Activated CD4-positive, alpha-beta T cell treated with anti-CD3 and anti-CD28 coated beads for 36 hours (primary cell): ENCODE data around the gene SLC26A1. TPM values are rescaled to one million over a fixed set of nuclear protein-coding genes. Genes with fewer than 3 reads are reported as not detected.

Source experiments
- ATAC-seq: fragments of 200-7000 bp; cut with Tn5 transposase; one replicate; pipeline ENCODE4 v1.10.0; 2021; ENCODE audit warnings: mild to moderate bottlenecking, moderate library complexity
- CTCF ChIA-PET: fragments of 350-600 bp; sonication (Branson Sonifier 250); formaldehyde crosslinking; loops from one replicate; lab custom pipeline; 2021; ENCODE audit warnings: antibody characterized with exemption; lab: Charles Lee
- POLR2A ChIA-PET: fragments of 350-600 bp; sonication (Branson Sonifier 250); formaldehyde crosslinking; loops from one replicate; lab custom pipeline; 2021; ENCODE audit warnings: antibody characterized with exemption, inconsistent platforms; lab: Charles Lee
- DNase-seq: peaks from one replicate; pipeline ENCODE4 v3.0.0-alpha.2; 2020
- H3K27ac Mint-ChIP-seq: one replicate; pipeline ENCODE4 v1.8.0; 2021; ENCODE audit warnings: mixed read lengths
- H3K27me3 Mint-ChIP-seq: one replicate; pipeline ENCODE4 v1.8.0; 2021; ENCODE audit warnings: mixed read lengths
- H3K36me3 Mint-ChIP-seq: one replicate; pipeline ENCODE4 v1.8.0; 2021; ENCODE audit warnings: low read depth, mixed read lengths
- H3K4me1 Mint-ChIP-seq: one replicate; pipeline ENCODE4 v1.8.0; 2021; ENCODE audit warnings: mixed read lengths
- H3K4me3 Mint-ChIP-seq: one replicate; pipeline ENCODE4 v1.8.0; 2021; ENCODE audit warnings: mild to moderate bottlenecking, moderate library complexity, mixed read lengths
- H3K9me3 Mint-ChIP-seq: one replicate; pipeline ENCODE4 v1.8.0; 2021; ENCODE audit warnings: low read depth, mixed read lengths
- intact Hi-C, 2 experiments: fragments of 100-400 bp; cut with DNase I in 1 of 2; cut with micrococcal nuclease in 1 of 2; formaldehyde crosslinking; loops; one replicate each; pipeline versions ENCODE4 v1.14.2 to v1.15.1; 2022 to 2024; cut with DNase I, micrococcal nuclease
- total RNA-seq, 2 experiments: library from RNA; stranded (reverse); gene quantifications; one replicate each; pipeline ENCODE4 v1.2.3, GENCODE V29; 2021

The SLC26A1 gene
- total RNA-seq, 2 experiments from 2014 or later: 0.21 to 0.43 TPM

GRCh38 chr4:1035510-1035909 lies 42.3 kb upstream of the SLC26A1 start:
- POLR2A ChIA-PET: no interaction called here
- no peaks in the 10 kb centered on the region for H3K27me3 Mint-ChIP-seq

GRCh38 chr4:1033840-1034551 lies 40.8 kb upstream of the SLC26A1 start:
- CTCF ChIA-PET: no interaction called here
- no peak for DNase-seq
- no peaks in the 10 kb centered on the region for H3K9me3 Mint-ChIP-seq
- H3K27ac Mint-ChIP-seq: no peak overlapping the region
- no peaks in the 10 kb centered on the region for H3K4me1 Mint-ChIP-seq
- H3K4me3 Mint-ChIP-seq: no peak overlapping the region
- H3K36me3 Mint-ChIP-seq: no peaks in the 10 kb centered on the region
- POLR2A ChIA-PET: no interaction called here
- intact Hi-C loops: no loop called here
- no peaks in the 10 kb centered on the region for H3K27me3 Mint-ChIP-seq
- ATAC-seq: no peak

More at GRCh38 chr4:1035510-1035909, 42.3 kb upstream of the SLC26A1 start:
- Mint-ChIP-seq H3K4me3 (no peak overlapping the region), H3K36me3 (no peaks in the 10 kb centered on the region), H3K4me1 (no peaks in the 10 kb centered on the region), H3K9me3 (no peaks in the 10 kb centered on the region), H3K27ac (no peak overlapping the region)
- intact Hi-C loops: no loop called here
- no peak for ATAC-seq
- CTCF ChIA-PET: no interaction called here
- no peak for DNase-seq

GRCh38 chr4:1032861-1033260 lies 39.7 kb upstream of the SLC26A1 start:
- no peaks in the 10 kb centered on the region for H3K9me3 Mint-ChIP-seq
- no peak overlapping the region for H3K4me3 Mint-ChIP-seq
- no peaks in the 10 kb centered on the region for H3K36me3 Mint-ChIP-seq
- DNase-seq (no peak), ATAC-seq (no peak)
- ChIA-PET CTCF (no interaction called here), POLR2A (no interaction called here)
- intact Hi-C loops: no loop called here
- no peaks in the 10 kb centered on the region for H3K27me3 Mint-ChIP-seq
- H3K4me1 Mint-ChIP-seq: no peaks in the 10 kb centered on the region
- H3K27ac Mint-ChIP-seq: no peak overlapping the region

- no peak overlapping the region for H3K4me3 Mint-ChIP-seq
- POLR2A ChIA-PET: no interaction called here
- no peaks in the 10 kb centered on the region for H3K4me1 Mint-ChIP-seq
- H3K27ac Mint-ChIP-seq: no peak overlapping the region
- no peaks in the 10 kb centered on the region for H3K27me3 Mint-ChIP-seq
- no peaks in the 10 kb centered on the region for H3K36me3 Mint-ChIP-seq
- DNase-seq (peak; percentile 35), ATAC-seq (peak; percentile 28)
- intact Hi-C loops: no loop called here
- CTCF ChIA-PET: no interaction called here
- H3K9me3 Mint-ChIP-seq: no peaks in the 10 kb centered on the region
Measured at GRCh38 chr4:1031956-1032795, 39.0 kb upstream of the SLC26A1 start.

- intact Hi-C loops: no loop called here
- POLR2A ChIA-PET: no interaction called here
- H3K4me1 Mint-ChIP-seq: no peaks in the 10 kb centered on the region
- no peaks in the 10 kb centered on the region for H3K9me3 Mint-ChIP-seq
- no peak overlapping the region for H3K27ac Mint-ChIP-seq
- DNase-seq: no peak
- CTCF ChIA-PET: no interaction called here
- no peak for ATAC-seq
- H3K4me3 Mint-ChIP-seq: no peak overlapping the region
- H3K36me3 Mint-ChIP-seq: no peaks in the 10 kb centered on the region
- H3K27me3 Mint-ChIP-seq: no peaks in the 10 kb centered on the region
Measured at GRCh38 chr4:1031346-1031745, 38.1 kb upstream of the SLC26A1 start.

- POLR2A ChIA-PET: no interaction called here
Measured at GRCh38 chr4:1030559-1030958, 37.4 kb upstream of the SLC26A1 start.

GRCh38 chr4:1030031-1030430 lies 36.8 kb upstream of the SLC26A1 start:
- H3K4me3 Mint-ChIP-seq: no peak overlapping the region
- no peak for ATAC-seq
- ChIA-PET CTCF (interaction anchor here (0.5 kb wide), 1 partner anchor 717 kb away, joined by 3 read pairs; no protein-coding TSS in a partner anchor), POLR2A (no interaction called here)
- no peaks in the 10 kb centered on the region for H3K9me3 Mint-ChIP-seq
- H3K36me3 Mint-ChIP-seq: peaks cover 11% of the 10 kb centered on the region
- intact Hi-C loops: no loop called here
- peaks cover 5% of the 10 kb centered on the region for H3K4me1 Mint-ChIP-seq
- no peaks in the 10 kb centered on the region for H3K27me3 Mint-ChIP-seq
- H3K27ac Mint-ChIP-seq: no peak overlapping the region
- no peak for DNase-seq

More at GRCh38 chr4:1030559-1030958, 37.4 kb upstream of the SLC26A1 start:
- no peak for DNase-seq
- intact Hi-C loops: no loop called here
- H3K27ac Mint-ChIP-seq: no peak overlapping the region
- CTCF ChIA-PET: no interaction called here
- peaks cover 6% of the 10 kb centered on the region for H3K36me3 Mint-ChIP-seq
- ATAC-seq: no peak
- H3K4me3 Mint-ChIP-seq: no peak overlapping the region
- peaks cover 5% of the 10 kb centered on the region for H3K4me1 Mint-ChIP-seq
- no peaks in the 10 kb centered on the region for H3K9me3 Mint-ChIP-seq
- no peaks in the 10 kb centered on the region for H3K27me3 Mint-ChIP-seq

- Mint-ChIP-seq H3K4me1 (peaks cover 5% of the 10 kb centered on the region), H3K27me3 (no peaks in the 10 kb centered on the region), H3K36me3 (peaks cover 11% of the 10 kb centered on the region), H3K9me3 (no peaks in the 10 kb centered on the region), H3K27ac (no peak overlapping the region), H3K4me3 (no peak overlapping the region)
- intact Hi-C loops: no loop called here
- POLR2A ChIA-PET: no interaction called here
- CTCF ChIA-PET: interaction anchor here (0.5 kb wide), 1 partner anchor 717 kb away, joined by 3 read pairs; no protein-coding TSS in a partner anchor
- ATAC-seq: no peak
- no peak for DNase-seq
Measured at GRCh38 chr4:1029529-1029928, 36.3 kb upstream of the SLC26A1 start.

GRCh38 chr4:1028574-1029220 lies 35.5 kb upstream of the SLC26A1 start:
- peaks cover 11% of the 10 kb centered on the region for H3K36me3 Mint-ChIP-seq
- H3K9me3 Mint-ChIP-seq: no peaks in the 10 kb centered on the region
- DNase-seq (no peak), ATAC-seq (no peak)
- no peak overlapping the region for H3K27ac Mint-ChIP-seq
- peaks cover 5% of the 10 kb centered on the region for H3K4me1 Mint-ChIP-seq
- ChIA-PET CTCF (no interaction called here), POLR2A (no interaction called here)
- H3K4me3 Mint-ChIP-seq: no peak overlapping the region
- H3K27me3 Mint-ChIP-seq: no peaks in the 10 kb centered on the region
- intact Hi-C loops: no loop called here

GRCh38 chr4:1027915-1028238 lies 34.7 kb upstream of the SLC26A1 start:
- POLR2A ChIA-PET: no interaction called here
- no peak for ATAC-seq
- no peak for DNase-seq
- CTCF ChIA-PET: no interaction called here
- intact Hi-C loops: no loop called here
- H3K4me1 Mint-ChIP-seq: peaks cover 5% of the 10 kb centered on the region
- no peak overlapping the region for H3K4me3 Mint-ChIP-seq
- no peak overlapping the region for H3K27ac Mint-ChIP-seq
- no peaks in the 10 kb centered on the region for H3K9me3 Mint-ChIP-seq
- H3K27me3 Mint-ChIP-seq: no peaks in the 10 kb centered on the region
- H3K36me3 Mint-ChIP-seq: peaks cover 11% of the 10 kb centered on the region

- ChIA-PET CTCF (no interaction called here), POLR2A (no interaction called here)
- Mint-ChIP-seq H3K36me3 (peaks cover 11% of the 10 kb centered on the region), H3K4me3 (no peak overlapping the region), H3K27me3 (no peaks in the 10 kb centered on the region), H3K9me3 (no peaks in the 10 kb centered on the region), H3K27ac (no peak overlapping the region), H3K4me1 (peaks cover 5% of the 10 kb centered on the region)
- DNase-seq: no peak
- intact Hi-C loops: no loop called here
- no peak for ATAC-seq
Measured at GRCh38 chr4:1027219-1027914, 34.2 kb upstream of the SLC26A1 start.
